ENCODE measurements around the gene AHCYL1.

GRCh38 chr1:110034040-110034450 lies 49.5 kb downstream of the AHCYL1 start:
- TF ChIP-seq GATA2 (IDR thresholded peaks at IDR 0.05; ENCODE audit: low read depth, low read length) (no peak), GATA3 (IDR thresholded peaks at IDR 0.05; ENCODE audit: low read depth, low read length) (no peak)
